Stimulated activated naive B cell treated with anti-CD40 and anti-IgM and Interleukin-4, amounts not matched to agents 10 μg/mL and 1 μg/mL and 100 μg/mL, for 72 hours (primary cell): ENCODE measurements around the gene NDUFA1.
"Not testable (repeated sequence)": the region's sequence is repeated elsewhere in the genome, so short reads cannot be mapped to it uniquely, and the experiment has no call there.

Experiments used
- ATAC-seq, 2 donors: fragments of 150-1000 bp; cut with Tn5 transposase; replicated peaks; 2 replicates each; pipeline ENCODE4 v1.10.0; 2021; ENCODE audit warnings: moderate library complexity in 1 of 2
- DNase-seq: peaks from one replicate; pipeline ENCODE4 v3.0.0; 2021
- H3K27ac Mint-ChIP-seq: one replicate; pipeline ENCODE4 v1.8.0; 2022; ENCODE audit warnings: mild to moderate bottlenecking, mixed read lengths
- H3K27me3 Mint-ChIP-seq, 2 donors: one replicate each; pipeline ENCODE4 v1.8.0; 2022; ENCODE audit warnings: mixed read lengths in 2 of 2
- H3K36me3 Mint-ChIP-seq, 2 donors: one replicate each; pipeline ENCODE4 v1.8.0; 2022; ENCODE audit warnings: mixed read lengths in 2 of 2, mild to moderate bottlenecking in 1 of 2
- H3K4me1 Mint-ChIP-seq, 2 donors: one replicate each; pipeline ENCODE4 v1.8.0; 2022; ENCODE audit warnings: mixed read lengths in 2 of 2, mild to moderate bottlenecking in 1 of 2
- H3K4me3 Mint-ChIP-seq, 2 donors: one replicate each; pipeline ENCODE4 v1.8.0; 2022; ENCODE audit warnings: mild to moderate bottlenecking in 2 of 2, mixed read lengths in 2 of 2, moderate library complexity in 1 of 2
- H3K9me3 Mint-ChIP-seq, 2 donors: one replicate each; pipeline ENCODE4 v1.8.0; 2022; ENCODE audit warnings: mixed read lengths in 2 of 2, mild to moderate bottlenecking in 1 of 2

The NDUFA1 gene

GRCh38 chrX:119885554-119886428 lies 14.2 kb downstream of the NDUFA1 start:
- H3K4me1 Mint-ChIP-seq, result peaks cover 0 to 2% of the 10 kb centered on the region in 2 donors
- no peak overlapping the region for H3K27ac Mint-ChIP-seq
- H3K4me3 Mint-ChIP-seq, result no peak overlapping the region
- no peaks in the 10 kb centered on the region for H3K36me3 Mint-ChIP-seq
- DNase-seq, result no peak
- H3K27me3 Mint-ChIP-seq, result peaks cover 0 to 5% of the 10 kb centered on the region in 2 donors
- ATAC-seq, result no peak
- no peaks in the 10 kb centered on the region for H3K9me3 Mint-ChIP-seq

- Mint-ChIP-seq H3K27ac (no peak overlapping the region), H3K36me3 (no peaks in the 10 kb centered on the region), H3K4me3 (peak overlapping the region; percentile 61 to 75)
Measured at GRCh38 chrX:119887721-119888425, 16.2 kb downstream of the NDUFA1 start.

GRCh38 chrX:119890626-119891025 lies 19.0 kb downstream of the NDUFA1 start:
- not testable (repeated sequence) for H3K9me3 Mint-ChIP-seq, H3K27ac Mint-ChIP-seq, H3K4me1 Mint-ChIP-seq, H3K36me3 Mint-ChIP-seq, H3K4me3 Mint-ChIP-seq, DNase-seq, ATAC-seq, H3K27me3 Mint-ChIP-seq

More at GRCh38 chrX:119887721-119888425, 16.2 kb downstream of the NDUFA1 start:
- peak; percentile 51 for DNase-seq
- Mint-ChIP-seq H3K27me3 (peaks cover 0 to 5% of the 10 kb centered on the region in 2 donors), H3K9me3 (no peaks in the 10 kb centered on the region), H3K4me1 (peaks cover 0 to 1% of the 10 kb centered on the region in 2 donors)
- ATAC-seq, result peak; percentile 94 to 95

GRCh38 chrX:119891961-119892692 lies 20.5 kb downstream of the NDUFA1 start:
- H3K4me3 Mint-ChIP-seq, H3K36me3 Mint-ChIP-seq, H3K27ac Mint-ChIP-seq, DNase-seq, H3K4me1 Mint-ChIP-seq, H3K9me3 Mint-ChIP-seq, ATAC-seq, H3K27me3 Mint-ChIP-seq: not testable (repeated sequence)

GRCh38 chrX:119895843-119896326 lies 24.3 kb downstream of the NDUFA1 start, which contains the start of gene AKAP14:
Gene AKAP14 (plus strand): TSS chrX:119895893. CDS start chrX:119903224, 7,331 bp downstream.
- ATAC-seq (no peak), DNase-seq (no peak)
- Mint-ChIP-seq H3K27ac (no peak within 1 kb of the TSS), H3K9me3 (no peaks in the 10 kb centered on the region), H3K36me3 (no peaks in the 10 kb centered on the region), H3K4me1 (peaks cover 3 to 5% of the 10 kb centered on the region in 2 donors), H3K27me3 (peaks cover 0 to 4% of the 10 kb centered on the region in 2 donors), H3K4me3 (no peak within 1 kb of the TSS)

- Mint-ChIP-seq H3K36me3 (no peaks in the 10 kb centered on the region), H3K4me3 (no peak overlapping the region), H3K27ac (no peak overlapping the region), H3K4me1 (peaks cover 3 to 5% of the 10 kb centered on the region in 2 donors), H3K9me3 (no peaks in the 10 kb centered on the region), H3K27me3 (peaks cover 0 to 4% of the 10 kb centered on the region in 2 donors)
- no peak for DNase-seq
- ATAC-seq, result peak; percentile 72 to 85
Measured at GRCh38 chrX:119899125-119899524, 27.5 kb downstream of the NDUFA1 start.

- no peak for ATAC-seq
- peaks cover 0 to 9% of the 10 kb centered on the region in 2 donors for H3K27me3 Mint-ChIP-seq
- no peaks in the 10 kb centered on the region for H3K9me3 Mint-ChIP-seq
- H3K4me3 Mint-ChIP-seq, result no peak overlapping the region
- H3K36me3 Mint-ChIP-seq, result no peaks in the 10 kb centered on the region
- no peak overlapping the region for H3K27ac Mint-ChIP-seq
- no peak for DNase-seq
- H3K4me1 Mint-ChIP-seq, result peaks cover 3 to 5% of the 10 kb centered on the region in 2 donors
Measured at GRCh38 chrX:119900976-119901375, 29.3 kb downstream of the NDUFA1 start.

GRCh38 chrX:119916310-119916709 lies 44.7 kb downstream of the NDUFA1 start:
- no peak overlapping the region for H3K4me3 Mint-ChIP-seq
- ATAC-seq (no peak), DNase-seq (no peak)
- no peaks in the 10 kb centered on the region for H3K9me3 Mint-ChIP-seq
- no peaks in the 10 kb centered on the region for H3K4me1 Mint-ChIP-seq
- H3K27me3 Mint-ChIP-seq, result no peaks in the 10 kb centered on the region
- H3K27ac Mint-ChIP-seq, result no peak overlapping the region
- H3K36me3 Mint-ChIP-seq, result no peaks in the 10 kb centered on the region

- no peak overlapping the region for H3K4me3 Mint-ChIP-seq
- H3K27ac Mint-ChIP-seq, result no peak overlapping the region
- no peaks in the 10 kb centered on the region for H3K4me1 Mint-ChIP-seq
- no peaks in the 10 kb centered on the region for H3K9me3 Mint-ChIP-seq
- no peak for DNase-seq
- no peak for ATAC-seq
- no peaks in the 10 kb centered on the region for H3K36me3 Mint-ChIP-seq
- no peaks in the 10 kb centered on the region for H3K27me3 Mint-ChIP-seq
Measured at GRCh38 chrX:119917877-119918276, 46.2 kb downstream of the NDUFA1 start.

- H3K27ac Mint-ChIP-seq, result no peak overlapping the region
- H3K4me1 Mint-ChIP-seq, result no peaks in the 10 kb centered on the region
- no peak overlapping the region for H3K4me3 Mint-ChIP-seq
- H3K9me3 Mint-ChIP-seq, result no peaks in the 10 kb centered on the region
- no peaks in the 10 kb centered on the region for H3K27me3 Mint-ChIP-seq
- DNase-seq, result no peak
- H3K36me3 Mint-ChIP-seq, result peaks cover under 1 to 3% of the 10 kb centered on the region in 2 donors
- ATAC-seq, result no peak
Measured at GRCh38 chrX:119919835-119920585, 48.4 kb downstream of the NDUFA1 start.

GRCh38 chrX:119922391-119922790 lies 50.8 kb downstream of the NDUFA1 start:
- not testable (repeated sequence) for H3K4me3 Mint-ChIP-seq, H3K36me3 Mint-ChIP-seq, H3K4me1 Mint-ChIP-seq, H3K27ac Mint-ChIP-seq, ATAC-seq, H3K9me3 Mint-ChIP-seq, DNase-seq, H3K27me3 Mint-ChIP-seq
